Esophagus muscularis mucosa (tissue), 4 donors: ENCODE data around the gene CCR4. TPM values are rescaled to one million over a fixed set of nuclear protein-coding genes. Genes with fewer than 3 reads are reported as not detected.
"Not testable (repeated sequence)": the region's sequence is repeated elsewhere in the genome, so short reads cannot be mapped to it uniquely, and the experiment has no call there.

Source experiments
- DNase-seq: peaks from one replicate; pipeline ENCODE4 v3.0.0-alpha.2; 2017; ENCODE audit errors: extremely low spot score
- H3K27ac ChIP-seq, 4 donors: fragments of 200-600 bp; sonication (generic); replicated peaks in 1 of 4; 1 replicate in 3 of 4; 2 replicates in 1 of 4; pipeline ENCODE4 v1.5.1; 2016 to 2019; ENCODE audit warnings: mild to moderate bottlenecking in 1 of 4
- H3K27me3 ChIP-seq, 4 donors: fragments of 200-600 bp; sonication (generic); one replicate each; pipeline versions ENCODE4 v1.5.1 to v1.6.0; 2016 to 2019
- H3K36me3 ChIP-seq, 4 donors: fragments of 200-600 bp; sonication (generic); one replicate each; pipeline ENCODE4 v1.5.1; 2016 to 2019
- H3K4me1 ChIP-seq, 4 donors: fragments of 200-600 bp; sonication (generic); one replicate each; pipeline ENCODE4 v1.5.1; 2016 to 2019
- H3K4me3 ChIP-seq, 4 donors: fragments of 200-600 bp; sonication (generic); 1 replicate in 2 of 4; 2 replicates in 2 of 4; pipeline ENCODE4 v1.5.1; 2016 to 2019; ENCODE audit warnings: mild to moderate bottlenecking in 4 of 4, moderate library complexity in 1 of 4
- H3K9me3 ChIP-seq, 4 donors: fragments of 200-600 bp; sonication (generic); 1 replicate in 3 of 4; 2 replicates in 1 of 4; pipeline ENCODE4 v1.5.1; 2016 to 2019
- CTCF ChIP-seq, 3 experiments: fragments of 200-600 bp in 2 of 3; fragments of 450-650 bp in 1 of 3; sonication (generic) in 2 of 3; IDR thresholded peaks; one replicate each; pipeline ENCODE4 v1.5.1; 2017 to 2019; ENCODE audit warnings: antibody characterized with exemption in 3 of 3, mild to moderate bottlenecking in 2 of 3, moderate library complexity in 1 of 3
- EP300 ChIP-seq: sonication (generic); formaldehyde crosslinking; IDR thresholded peaks from one replicate; pipeline ENCODE4 v1.6.1; 2017; ENCODE audit warnings: antibody characterized with exemption
- POLR2A ChIP-seq: fragments of 450-650 bp; IDR thresholded peaks from one replicate; pipeline ENCODE4 v1.6.1; 2017; ENCODE audit warnings: antibody characterized with exemption, moderate library complexity, mild to moderate bottlenecking, low read depth
- POLR2AphosphoS5 ChIP-seq, 2 donors: sonication (generic); formaldehyde crosslinking; IDR thresholded peaks; one replicate each; pipeline ENCODE4 v1.6.1; 2017; ENCODE audit warnings: antibody characterized with exemption in 2 of 2
- WGBS: methylation state at CpG from one replicate; pipeline ENCODE4 v1.1.5; 2018; 5-methylcytosine and 5-hydroxymethylcytosine counted together
- intact Hi-C: fragments of 100-400 bp; cut with DNase I; formaldehyde crosslinking; loops from one replicate; pipeline ENCODE4 v1.15.1; 2023
- total RNA-seq, 4 donors: library from RNA; depleted of rRNA; stranded (reverse); fragments of >200 nt; gene quantifications; one replicate each; pipeline versions ENCODE4 v1.1.0 to v1.2.1, GENCODE V29; 2016

The CCR4 gene
- total RNA-seq, 4 donors from 2014 or later: 0.17 TPM; not detected in 3

GRCh38 chr3:32912046-32912445, 39.4 kb upstream of the CCR4 start:
- no peaks in the 10 kb centered on the region for H3K27me3 ChIP-seq
- no peaks in the 10 kb centered on the region for H3K36me3 ChIP-seq
- intact Hi-C loops: no loop called here
- no peak overlapping the region for H3K4me3 ChIP-seq
- H3K4me1 ChIP-seq: peaks cover 0 to 18% (median 12%) of the 10 kb centered on the region in 4 donors
- DNase-seq: no peak
- 79% methylated on average over 1 of the region's 1 CpG for WGBS
- TF ChIP-seq EP300 (no peak), CTCF (IDR thresholded peaks at IDR 0.05) (no peak), POLR2AphosphoS5 (IDR thresholded peaks at IDR 0.05) (no peak), POLR2A (no peak)
- H3K27ac ChIP-seq: no peak overlapping the region
- peaks cover 0 to 5% (median 0%) of the 10 kb centered on the region in 4 donors for H3K9me3 ChIP-seq

GRCh38 chr3:32913790-32914446, 37.5 kb upstream of the CCR4 start:
- H3K36me3 ChIP-seq: no peaks in the 10 kb centered on the region
- H3K4me1 ChIP-seq: peaks cover 0 to 18% (median 12%) of the 10 kb centered on the region in 4 donors
- peak; percentile 92 for DNase-seq
- intact Hi-C loops: no loop called here
- H3K9me3 ChIP-seq: peaks cover 0 to 6% (median 0%) of the 10 kb centered on the region in 4 donors
- TF ChIP-seq POLR2AphosphoS5 (IDR thresholded peaks at IDR 0.05) (peak; percentile 60 to 64), EP300 (no peak)
- WGBS: 39% methylated on average over 7 of the region's 7 CpGs
- peak overlapping the region; percentile 59 to 76 (median 67) for H3K27ac ChIP-seq
- no peaks in the 10 kb centered on the region for H3K27me3 ChIP-seq
- no peak overlapping the region for H3K4me3 ChIP-seq

DNA sequence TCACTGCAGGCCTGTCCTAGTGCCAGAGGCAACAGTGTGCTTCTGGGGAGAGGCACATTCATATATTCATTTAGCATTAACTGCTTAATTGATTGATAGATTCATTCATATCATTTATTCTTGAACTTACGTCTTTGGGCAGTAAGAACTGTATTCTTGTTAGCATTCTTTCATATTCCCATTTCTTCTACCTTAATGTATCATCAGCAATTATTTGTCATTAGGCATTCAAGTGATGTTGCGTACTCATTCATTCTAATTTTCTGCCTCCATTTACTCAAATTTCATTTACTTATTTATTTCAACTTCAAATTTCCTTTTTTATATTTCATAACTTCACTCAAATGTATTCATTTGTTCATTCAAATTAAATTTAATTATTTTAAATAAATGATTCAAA, 31.5 kb upstream of the CCR4 start:
- Histone ChIP-seq H3K27ac (no peak overlapping the region), H3K9me3 (peaks cover 0 to 6% (median 0%) of the 10 kb centered on the region in 4 donors), H3K36me3 (no peaks in the 10 kb centered on the region), H3K4me3 (no peak overlapping the region), H3K27me3 (no peaks in the 10 kb centered on the region), H3K4me1 (no peaks in the 10 kb centered on the region)
- intact Hi-C loops: no loop called here
- 94% methylated on average over 2 of the region's 2 CpGs for WGBS
- no peak for TF ChIP-seq POLR2A
- no peak for TF ChIP-seq CTCF (IDR thresholded peaks at IDR 0.05)
- TF ChIP-seq POLR2AphosphoS5 (IDR thresholded peaks at IDR 0.05): no peak
- no peak for TF ChIP-seq EP300
- no peak for DNase-seq

DNA sequence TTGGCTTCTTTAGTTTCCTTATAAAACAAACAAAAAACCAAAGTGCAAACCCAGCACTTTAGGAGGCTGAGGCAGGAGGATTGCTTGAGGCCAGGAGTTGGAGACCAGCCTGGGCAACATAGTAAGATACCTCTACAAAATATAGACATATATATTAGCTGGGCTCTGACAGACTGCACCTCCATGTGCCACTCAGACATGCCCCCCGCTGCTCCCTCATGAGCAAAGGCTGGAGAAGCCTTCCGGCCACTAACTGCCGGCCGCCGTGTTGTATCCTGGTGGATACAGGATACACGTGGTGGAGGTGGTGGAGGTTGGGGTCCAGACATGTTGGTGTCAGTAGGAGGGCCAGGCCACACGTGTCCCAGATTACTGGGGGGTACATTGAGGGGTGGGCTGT, 29.4 kb upstream of the CCR4 start:
- Histone ChIP-seq H3K9me3 (peaks cover 0 to under 1% (median 0%) of the 10 kb centered on the region in 4 donors), H3K27ac (no peak overlapping the region), H3K36me3 (no peaks in the 10 kb centered on the region), H3K4me1 (no peaks in the 10 kb centered on the region), H3K27me3 (no peaks in the 10 kb centered on the region), H3K4me3 (no peak overlapping the region)
- intact Hi-C loops: no loop called here
- 90% methylated on average over 7 of the region's 7 CpGs for WGBS
- DNase-seq: no peak
- TF ChIP-seq POLR2AphosphoS5 (IDR thresholded peaks at IDR 0.05): no peak
- no peak for TF ChIP-seq EP300
- no peak for TF ChIP-seq CTCF (IDR thresholded peaks at IDR 0.05)
- no peak for TF ChIP-seq POLR2A

- 94% methylated on average over 3 of the region's 3 CpGs for WGBS
- intact Hi-C loops: loop anchor here (5.0 kb wide), 1 partner anchor 198 kb away; no protein-coding TSS in a partner anchor
- DNase-seq: no peak
- no peak overlapping the region for H3K4me3 ChIP-seq
- H3K4me1 ChIP-seq: no peaks in the 10 kb centered on the region
- no peak overlapping the region for H3K27ac ChIP-seq
- no peaks in the 10 kb centered on the region for H3K9me3 ChIP-seq
- H3K27me3 ChIP-seq: no peaks in the 10 kb centered on the region
- H3K36me3 ChIP-seq: no peaks in the 10 kb centered on the region
- TF ChIP-seq POLR2AphosphoS5 (IDR thresholded peaks at IDR 0.05) (no peak), EP300 (no peak), CTCF (IDR thresholded peaks at IDR 0.05) (no peak), POLR2A (no peak)
These were observed 21.3 kb upstream of the CCR4 start for GRCh38 chr3:32930161-32930560.

GRCh38 chr3:32931273-32931672, 20.2 kb upstream of the CCR4 start:
- H3K36me3 ChIP-seq, H3K4me1 ChIP-seq, DNase-seq, H3K27ac ChIP-seq, H3K27me3 ChIP-seq, H3K9me3 ChIP-seq, H3K4me3 ChIP-seq: not testable (repeated sequence)
- 88% methylated on average over 2 of the region's 2 CpGs for WGBS
- intact Hi-C loops: loop anchor here (5.0 kb wide), 1 partner anchor 199 kb away; no protein-coding TSS in a partner anchor
